Measurements from ENCODE around the gene GALNT9. TPM values are rescaled to one million over a fixed set of nuclear protein-coding genes. Genes with fewer than 3 reads are reported as not detected.

The GALNT9 gene
- total RNA-seq, 1 donor from 2014 or later, result not detected

DNA sequence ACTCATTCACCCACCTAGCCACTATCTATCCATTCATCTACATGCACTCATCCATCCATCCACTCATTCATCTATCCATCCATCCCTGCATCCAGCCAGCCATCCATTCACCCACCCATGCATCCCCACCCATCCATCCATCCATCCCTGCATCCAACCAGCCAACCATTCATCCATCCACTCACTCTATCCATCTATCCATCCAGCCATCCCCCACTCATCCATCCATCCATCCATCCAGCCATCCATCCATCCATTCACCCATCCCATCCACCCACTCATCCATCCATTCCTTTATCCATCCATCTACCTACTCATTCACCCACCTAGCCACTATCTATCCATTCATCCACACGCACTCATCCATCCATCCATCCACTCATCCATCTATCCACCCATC, 112.0 kb downstream of the GALNT9 start:
- no peaks in the 10 kb centered on the region for H3K27me3 ChIP-seq (ENCODE audit: control insufficient read depth, insufficient read depth, low read length)
- no peak for FAIRE-seq
- no peaks in the 10 kb centered on the region for H3K36me3 ChIP-seq (ENCODE audit: control insufficient read depth, insufficient read depth, low read length)
- no peak for DNase-seq (ENCODE audit: low read depth)
- TF ChIP-seq, protein P1, sequence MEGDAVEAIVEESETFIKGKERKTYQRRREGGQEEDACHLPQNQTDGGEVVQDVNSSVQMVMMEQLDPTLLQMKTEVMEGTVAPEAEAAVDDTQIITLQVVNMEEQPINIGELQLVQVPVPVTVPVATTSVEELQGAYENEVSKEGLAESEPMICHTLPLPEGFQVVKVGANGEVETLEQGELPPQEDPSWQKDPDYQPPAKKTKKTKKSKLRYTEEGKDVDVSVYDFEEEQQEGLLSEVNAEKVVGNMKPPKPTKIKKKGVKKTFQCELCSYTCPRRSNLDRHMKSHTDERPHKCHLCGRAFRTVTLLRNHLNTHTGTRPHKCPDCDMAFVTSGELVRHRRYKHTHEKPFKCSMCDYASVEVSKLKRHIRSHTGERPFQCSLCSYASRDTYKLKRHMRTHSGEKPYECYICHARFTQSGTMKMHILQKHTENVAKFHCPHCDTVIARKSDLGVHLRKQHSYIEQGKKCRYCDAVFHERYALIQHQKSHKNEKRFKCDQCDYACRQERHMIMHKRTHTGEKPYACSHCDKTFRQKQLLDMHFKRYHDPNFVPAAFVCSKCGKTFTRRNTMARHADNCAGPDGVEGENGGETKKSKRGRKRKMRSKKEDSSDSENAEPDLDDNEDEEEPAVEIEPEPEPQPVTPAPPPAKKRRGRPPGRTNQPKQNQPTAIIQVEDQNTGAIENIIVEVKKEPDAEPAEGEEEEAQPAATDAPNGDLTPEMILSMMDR (IDR thresholded peaks at IDR 0.05; ENCODE audit: insufficient read depth, low read length, severe bottlenecking), result no peak
- no peak overlapping the region for H3K4me3 ChIP-seq (ENCODE audit: low read depth, low read length)

DNA sequence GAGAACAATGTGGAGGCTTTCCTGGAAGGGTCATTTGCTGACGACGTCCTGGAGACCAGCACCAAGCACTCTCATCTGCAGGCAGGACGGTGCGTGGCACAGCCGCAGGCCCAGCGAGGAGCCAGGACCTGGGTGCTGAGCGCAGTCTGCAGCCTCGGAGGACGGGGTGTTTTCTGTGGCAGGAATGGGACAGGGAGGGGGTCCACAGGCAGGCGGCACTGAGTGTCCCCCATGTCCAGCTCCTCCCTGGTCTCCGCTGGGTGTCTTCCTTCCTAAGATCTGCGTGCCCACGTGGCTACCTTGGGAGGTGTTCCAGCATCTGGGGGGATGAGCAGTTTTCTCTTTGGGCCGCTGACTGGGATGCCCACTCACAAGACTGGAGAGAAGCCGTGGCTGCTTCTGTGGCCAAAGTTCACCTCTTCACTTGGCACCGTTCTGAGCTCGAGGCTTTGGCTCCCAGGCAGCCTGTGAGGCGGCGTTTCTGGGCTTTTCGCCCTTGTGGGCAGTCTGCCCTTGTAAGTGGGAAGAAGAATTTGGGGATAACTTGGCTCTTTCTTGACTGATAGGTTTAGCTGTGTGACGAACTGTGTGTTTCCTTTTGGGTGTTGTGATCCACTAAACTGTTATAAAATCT, 112.9 kb downstream of the GALNT9 start:
- FAIRE-seq (no peak), DNase-seq (ENCODE audit: low read depth) (no peak)
- H3K27me3 ChIP-seq (ENCODE audit: control insufficient read depth, insufficient read depth, low read length), result no peaks in the 10 kb centered on the region
- H3K36me3 ChIP-seq (ENCODE audit: control insufficient read depth, insufficient read depth, low read length), result no peaks in the 10 kb centered on the region
- no peak overlapping the region for H3K4me3 ChIP-seq (ENCODE audit: low read depth, low read length)
- TF ChIP-seq, protein P1 (IDR thresholded peaks at IDR 0.05; ENCODE audit: insufficient read depth, low read length, severe bottlenecking), result no peak

DNA sequence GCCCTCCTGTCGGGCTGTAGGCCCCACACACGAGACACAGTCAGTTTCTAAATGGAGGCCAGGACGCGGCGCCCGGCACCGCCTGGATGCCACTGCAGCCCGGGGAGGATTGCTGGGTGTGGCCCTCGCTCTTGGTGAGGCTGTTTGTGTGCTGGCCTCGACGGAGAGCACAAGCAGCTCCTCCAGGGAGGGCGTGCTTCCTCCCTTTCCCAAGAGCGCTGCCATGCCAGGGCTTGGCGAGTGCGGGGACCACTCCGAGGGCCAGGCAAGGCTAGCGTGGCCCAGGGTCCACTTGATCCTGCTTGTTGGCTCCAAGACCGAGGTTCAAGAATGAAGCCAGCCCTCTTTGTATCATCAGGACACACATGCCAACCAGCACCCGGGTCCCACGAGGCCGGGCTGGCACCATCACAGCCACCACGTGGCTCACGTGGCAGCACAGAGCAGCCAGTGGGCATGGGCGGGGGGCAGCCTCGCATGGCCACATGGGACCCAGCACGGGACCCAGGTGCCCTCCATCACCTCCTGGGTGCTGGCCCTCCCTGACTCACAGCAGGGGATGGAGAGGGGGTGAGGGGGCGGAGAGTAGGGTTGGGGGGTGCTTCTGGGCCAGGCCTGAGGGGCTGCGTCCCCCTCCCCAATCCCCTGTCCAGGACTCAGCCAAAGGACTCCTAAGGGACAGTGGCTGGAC, 113.9 kb downstream of the GALNT9 start:
- Histone ChIP-seq H3K36me3 (ENCODE audit: control insufficient read depth, insufficient read depth, low read length) (no peaks in the 10 kb centered on the region), H3K27me3 (ENCODE audit: control insufficient read depth, insufficient read depth, low read length) (no peaks in the 10 kb centered on the region), H3K4me3 (ENCODE audit: low read depth, low read length) (no peak overlapping the region)
- no peak for DNase-seq (ENCODE audit: low read depth)
- TF ChIP-seq, protein P1 (IDR thresholded peaks at IDR 0.05; ENCODE audit: insufficient read depth, low read length, severe bottlenecking), result no peak
- no peak for FAIRE-seq

DNA sequence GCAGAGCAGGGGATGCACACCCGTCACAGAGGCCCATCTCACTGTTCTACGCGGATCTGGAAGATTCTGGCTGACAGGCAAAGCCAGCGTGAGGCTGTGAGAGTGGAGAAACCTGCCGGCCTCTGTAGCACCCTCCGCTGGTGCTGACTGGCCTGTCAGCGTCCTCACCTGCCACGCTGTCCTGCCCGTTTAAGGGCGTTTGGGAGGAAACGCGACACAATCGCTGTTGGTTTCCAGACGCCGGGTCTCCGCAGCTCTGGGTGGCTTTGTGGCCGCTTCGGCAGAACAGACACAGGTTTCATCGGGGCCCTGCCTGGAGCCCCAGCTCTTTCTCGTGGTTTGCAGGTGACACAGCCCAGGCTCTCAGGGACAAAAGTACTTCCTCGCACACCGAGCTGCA, 114.5 kb downstream of the GALNT9 start:
- Histone ChIP-seq H3K27me3 (ENCODE audit: control insufficient read depth, insufficient read depth, low read length) (no peaks in the 10 kb centered on the region), H3K4me3 (ENCODE audit: low read depth, low read length) (no peak overlapping the region), H3K36me3 (ENCODE audit: control insufficient read depth, insufficient read depth, low read length) (no peaks in the 10 kb centered on the region)
- TF ChIP-seq, protein P1 (IDR thresholded peaks at IDR 0.05; ENCODE audit: insufficient read depth, low read length, severe bottlenecking), result no peak
- DNase-seq (ENCODE audit: low read depth) (no peak), FAIRE-seq (no peak)

DNA sequence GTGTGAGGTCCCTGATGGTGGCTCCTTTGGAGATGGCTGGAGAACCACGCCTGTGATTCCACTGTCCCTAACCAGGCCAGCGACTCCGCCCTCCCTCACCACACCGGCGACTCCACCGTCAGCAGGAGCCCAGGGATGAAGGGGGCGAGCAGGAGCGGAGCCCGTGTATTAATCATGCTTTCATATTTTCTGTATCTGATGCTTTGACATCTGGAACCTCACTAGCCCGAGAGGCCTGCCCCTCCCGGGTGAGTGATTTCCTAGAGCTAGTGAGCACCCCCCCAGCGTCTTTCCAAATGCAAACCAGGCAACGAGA, 115.3 kb downstream of the GALNT9 start:
- FAIRE-seq (no peak), DNase-seq (ENCODE audit: low read depth) (no peak)
- no peaks in the 10 kb centered on the region for H3K27me3 ChIP-seq (ENCODE audit: control insufficient read depth, insufficient read depth, low read length)
- no peaks in the 10 kb centered on the region for H3K36me3 ChIP-seq (ENCODE audit: control insufficient read depth, insufficient read depth, low read length)
- H3K4me3 ChIP-seq (ENCODE audit: low read depth, low read length), result no peak overlapping the region
- TF ChIP-seq, protein P1 (IDR thresholded peaks at IDR 0.05; ENCODE audit: insufficient read depth, low read length, severe bottlenecking), result no peak
